T1000 (cell line): ENCODE results near the gene ATP6V1F.

Experiments used
- DNase-seq: peaks from one replicate; lab custom pipeline; 2025; ENCODE audit warnings: mixed read lengths; lab: John Stamatoyannopoulos, UW

The ATP6V1F gene, protein sequence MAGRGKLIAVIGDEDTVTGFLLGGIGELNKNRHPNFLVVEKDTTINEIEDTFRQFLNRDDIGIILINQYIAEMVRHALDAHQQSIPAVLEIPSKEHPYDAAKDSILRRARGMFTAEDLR

DNA sequence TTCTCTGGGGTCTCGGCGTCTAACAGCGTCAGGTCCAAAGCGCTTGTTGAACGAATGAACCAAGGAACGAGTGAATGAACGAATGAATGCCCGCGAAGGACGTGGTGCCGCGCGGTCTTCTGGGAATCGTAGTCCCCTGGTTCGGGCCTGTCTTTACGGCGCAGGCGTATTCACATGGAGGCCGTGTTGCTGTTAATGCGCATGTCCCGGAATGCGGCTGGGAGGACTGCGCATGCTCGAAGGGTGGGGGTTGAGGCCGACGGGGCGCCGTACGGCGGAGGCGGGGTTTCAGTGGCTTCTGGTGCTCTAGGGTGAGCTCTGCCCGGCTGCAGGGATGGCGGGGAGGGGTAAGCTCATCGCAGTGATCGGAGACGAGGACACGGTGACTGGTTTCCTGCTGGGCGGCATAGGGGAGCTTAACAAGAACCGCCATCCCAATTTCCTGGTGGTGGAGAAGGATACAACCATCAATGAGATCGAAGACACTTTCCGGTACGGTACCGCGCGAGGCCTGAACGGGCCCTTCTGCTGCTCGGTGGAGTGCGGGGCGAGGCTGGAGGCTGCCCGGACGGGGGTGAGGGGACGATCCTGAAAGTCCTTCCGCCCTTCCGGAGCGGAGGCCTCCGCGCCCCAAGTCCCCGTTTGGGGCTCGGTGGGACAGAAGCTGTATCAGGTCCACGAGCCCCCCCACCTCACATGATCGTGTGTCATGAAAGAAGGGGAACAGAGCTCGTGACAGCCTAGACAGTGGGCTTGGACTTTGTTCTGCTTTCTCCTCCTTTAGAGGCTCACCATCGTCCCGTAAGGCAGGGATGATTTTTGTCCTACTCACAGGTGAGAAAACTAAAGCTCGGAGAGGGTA, at the start of gene ATP6V1F:
Gene ATP6V1F, plus strand, starts transcription at position 286 of the 862 bp plus-strand sequence. Its CDS starts 49 bp downstream, at position 335.
- DNase-seq, result peak; percentile 91

DNA sequence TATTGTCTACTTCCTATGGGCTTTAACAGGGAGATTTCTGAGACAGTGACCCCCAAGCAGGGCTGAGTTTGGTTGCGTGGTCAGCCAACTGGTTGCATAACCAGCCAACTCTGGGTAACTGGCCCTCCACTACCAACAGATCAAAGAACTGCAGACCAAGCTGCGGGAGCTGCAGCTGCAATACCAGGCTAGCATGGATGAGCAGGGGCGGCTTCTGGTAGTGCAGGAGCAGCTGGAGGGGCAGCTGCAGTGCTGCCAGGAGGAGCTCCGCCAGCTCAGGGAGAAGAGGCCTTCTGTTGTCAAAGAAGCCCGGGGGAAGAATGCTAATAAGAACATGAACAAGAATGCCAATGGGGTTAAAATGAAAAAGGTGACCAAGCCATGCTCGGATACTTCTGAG, 48.2 kb upstream of the ATP6V1F start:
- no peak for DNase-seq

DNA sequence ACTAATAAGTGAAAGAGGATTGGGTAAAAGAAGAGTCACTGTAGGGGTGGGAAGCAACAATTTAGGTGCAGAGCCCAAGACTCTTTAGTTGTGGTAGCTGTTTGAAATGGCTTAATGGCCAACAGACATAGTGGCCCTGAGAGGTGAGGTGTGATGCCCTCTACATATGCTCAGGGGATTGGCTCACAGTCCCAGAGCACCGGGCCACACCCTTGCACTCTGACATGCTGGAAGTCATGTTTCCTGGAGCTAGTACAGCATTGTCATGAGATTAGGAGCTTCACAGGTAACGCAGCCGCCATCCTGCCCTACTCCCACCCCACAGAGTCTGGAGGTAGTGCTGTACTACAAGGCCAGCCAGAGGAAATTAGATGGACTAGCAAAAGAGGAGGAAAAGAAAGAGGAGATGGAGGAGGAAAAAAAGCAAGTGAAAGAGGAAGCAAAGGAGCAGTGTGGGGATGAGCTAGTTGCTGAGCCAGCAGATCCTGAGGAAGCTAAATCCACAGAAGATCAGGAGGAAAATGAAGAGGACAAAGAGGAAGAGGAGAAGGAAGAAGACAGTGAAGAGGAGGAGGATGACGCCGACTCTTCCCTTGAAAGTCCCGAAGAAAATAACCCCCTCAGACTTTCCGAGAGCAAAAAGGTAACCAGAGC, 47.2 kb upstream of the ATP6V1F start:
- DNase-seq, result no peak

DNA sequence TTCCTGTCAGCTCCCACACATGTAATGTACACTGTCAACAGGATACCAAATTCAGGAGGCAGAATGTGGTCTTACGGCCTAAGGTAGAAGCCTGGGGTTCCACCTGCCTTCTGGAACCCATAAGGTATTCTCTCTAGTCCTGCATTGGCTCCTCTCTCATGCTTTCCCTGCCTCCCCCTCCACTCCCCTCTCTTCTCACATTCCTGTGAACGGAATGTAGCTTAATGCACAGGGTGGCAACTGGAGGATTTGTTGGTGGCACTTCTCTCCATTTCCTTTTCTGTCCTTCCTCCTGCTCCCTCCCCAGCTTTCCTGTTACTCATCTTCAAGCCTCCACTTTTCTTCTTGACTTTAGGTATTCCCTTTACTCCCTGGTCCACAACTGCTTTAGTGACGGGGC, 44.0 kb upstream of the ATP6V1F start:
- no peak for DNase-seq

- DNase-seq, result no peak
Measured at GRCh38 chr7:128821724-128822123, 40.9 kb upstream of the ATP6V1F start.

DNA sequence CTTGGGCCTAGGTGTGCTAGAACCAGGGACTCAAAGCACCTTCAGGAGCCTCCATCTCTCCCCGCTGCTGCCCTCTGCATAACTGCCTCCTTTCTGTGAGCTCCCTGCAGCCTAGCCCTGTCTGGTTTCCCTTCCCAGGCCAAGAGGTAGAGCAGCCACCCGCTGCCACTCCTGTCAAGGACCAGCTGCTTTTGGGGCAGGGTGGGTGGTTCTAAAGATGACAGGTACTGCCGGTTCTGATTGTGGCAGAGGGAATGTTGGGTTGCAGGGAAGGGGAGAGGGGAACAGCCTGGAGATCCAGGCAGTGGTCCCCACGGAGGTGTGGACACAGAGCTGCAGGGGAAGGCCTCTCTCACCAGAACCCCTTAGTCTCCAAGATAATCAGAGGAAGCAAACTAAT, 36.1 kb upstream of the ATP6V1F start:
- no peak for DNase-seq

- no peak for DNase-seq
Measured at GRCh38 chr7:128826916-128827247, 35.8 kb upstream of the ATP6V1F start.

DNA sequence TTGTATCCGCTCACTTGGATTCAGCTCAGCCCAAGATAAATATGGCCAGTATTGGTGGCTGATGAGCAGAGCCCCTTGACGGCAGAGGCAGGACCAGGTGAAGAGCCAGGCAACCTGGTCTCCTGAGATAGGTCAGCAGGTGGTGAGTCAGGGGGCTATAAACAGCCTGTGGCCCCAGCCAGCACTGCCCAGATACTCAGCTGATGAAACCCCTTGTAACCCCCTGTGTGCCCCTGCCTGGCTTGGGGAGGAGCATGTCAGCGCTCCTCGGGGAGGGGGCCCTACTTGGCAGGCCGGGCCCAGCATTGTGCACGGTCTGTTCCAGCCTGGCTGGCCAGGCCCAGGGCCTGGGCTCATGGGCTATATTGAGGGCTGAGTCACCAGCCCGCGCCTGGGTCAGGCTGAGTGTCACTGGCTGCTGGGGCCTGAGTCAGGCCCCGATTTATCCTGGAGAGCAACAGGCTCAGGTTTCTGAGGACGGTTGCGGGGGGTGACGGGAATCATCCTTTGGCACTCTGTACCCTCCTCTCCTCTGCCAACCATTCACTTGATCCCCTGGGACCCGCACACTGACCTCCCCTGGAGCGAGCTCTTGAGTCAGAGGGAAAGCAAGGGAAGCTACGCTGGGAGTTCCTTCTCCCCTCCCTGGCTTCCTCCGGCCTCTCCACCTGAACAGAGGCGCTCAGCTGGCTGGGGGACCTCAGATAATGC, 35.3 kb upstream of the ATP6V1F start:
- DNase-seq, result peak; percentile 74

DNA sequence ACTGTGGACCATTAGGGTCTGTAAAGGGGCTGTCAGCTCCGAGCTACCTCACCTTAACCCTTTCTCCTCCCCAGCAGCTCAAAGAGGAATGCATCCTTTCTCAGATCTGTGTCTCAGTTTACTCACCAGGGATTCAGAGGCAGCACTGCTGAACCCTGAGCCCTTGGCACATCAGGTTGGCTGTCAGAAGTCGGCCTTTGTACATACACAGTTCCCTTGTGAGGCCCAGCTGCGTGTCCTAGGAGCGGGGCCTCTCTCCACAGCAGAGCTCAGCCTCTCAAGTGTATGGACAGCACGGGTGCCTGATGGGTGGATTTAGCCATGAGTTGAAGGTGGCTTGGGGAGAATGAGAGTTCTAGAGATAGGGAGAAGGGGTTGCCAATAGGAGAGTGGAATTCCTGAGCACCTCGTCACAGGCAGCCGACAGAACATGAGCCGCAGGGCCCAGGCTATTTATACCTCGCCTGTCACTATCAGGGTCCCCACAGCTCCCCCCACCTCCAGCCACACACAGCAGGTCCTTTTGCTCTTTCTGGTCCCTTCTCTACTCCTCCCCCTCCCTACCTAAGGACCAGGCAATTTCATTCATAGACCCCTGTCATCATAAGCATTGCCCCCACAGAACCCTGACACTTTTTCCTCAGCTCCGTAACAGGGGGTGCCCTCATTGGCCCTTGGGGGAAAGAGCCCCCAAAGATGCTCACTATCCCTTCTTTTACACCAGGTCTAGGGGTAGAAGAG, 34.5 kb upstream of the ATP6V1F start:
- DNase-seq, result no peak

- peak; percentile 42 for DNase-seq
Measured at GRCh38 chr7:128829391-128830166, 33.1 kb upstream of the ATP6V1F start.

- DNase-seq, result peak; percentile 24
Measured at GRCh38 chr7:128830231-128831177, 32.2 kb upstream of the ATP6V1F start, which contains the start of gene FLNC. TSS of gene FLNC (plus strand) at chr7:128830406. CDS start at chr7:128830638, 232 bp downstream.

- DNase-seq, result no peak
Measured at GRCh38 chr7:128831178-128831993, 31.3 kb upstream of the ATP6V1F start.

DNA sequence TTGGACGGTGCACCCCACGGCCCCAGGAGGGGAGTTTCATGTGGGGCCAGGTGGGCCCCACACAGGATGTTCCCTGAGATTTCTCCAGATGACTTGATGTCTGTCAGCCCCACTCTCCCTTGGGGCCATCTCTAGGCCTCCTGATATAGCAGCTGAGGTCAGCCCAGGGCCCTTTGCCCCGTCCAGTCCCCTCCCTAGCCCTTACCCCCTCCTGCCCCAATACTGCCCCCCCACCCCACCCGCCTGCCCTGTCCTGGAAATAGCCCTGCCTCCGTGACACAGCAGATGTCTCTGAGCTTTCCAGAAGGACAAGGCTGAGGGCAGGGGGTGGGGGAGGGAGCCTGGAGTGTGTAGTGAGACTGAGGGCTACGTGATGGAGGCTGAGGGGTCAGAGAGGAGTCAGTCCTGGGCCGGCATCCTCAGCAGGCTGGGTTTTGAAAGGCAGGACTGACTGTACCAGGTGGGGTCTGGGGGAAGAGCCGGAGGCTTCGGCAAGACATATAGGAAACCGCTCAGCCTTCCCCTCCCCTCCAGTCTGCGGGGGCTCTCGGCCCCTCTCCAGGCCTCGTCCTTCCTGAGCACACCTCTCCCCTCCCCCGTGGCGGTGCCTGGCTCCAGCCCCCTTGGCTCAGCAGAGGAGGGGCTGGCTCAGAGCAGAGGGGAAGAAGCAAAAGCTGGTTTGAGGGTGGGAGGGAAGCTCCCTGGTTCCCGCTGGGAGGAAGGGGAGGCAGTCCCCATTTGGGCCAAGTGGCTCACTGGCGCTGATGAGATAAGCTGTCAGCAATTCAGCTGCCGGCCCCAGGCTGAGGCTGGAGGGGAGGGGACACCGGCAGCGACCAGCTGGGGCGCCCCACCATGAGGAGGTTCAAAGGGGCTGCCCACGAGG, 30.4 kb upstream of the ATP6V1F start:
- DNase-seq, result no peak

DNA sequence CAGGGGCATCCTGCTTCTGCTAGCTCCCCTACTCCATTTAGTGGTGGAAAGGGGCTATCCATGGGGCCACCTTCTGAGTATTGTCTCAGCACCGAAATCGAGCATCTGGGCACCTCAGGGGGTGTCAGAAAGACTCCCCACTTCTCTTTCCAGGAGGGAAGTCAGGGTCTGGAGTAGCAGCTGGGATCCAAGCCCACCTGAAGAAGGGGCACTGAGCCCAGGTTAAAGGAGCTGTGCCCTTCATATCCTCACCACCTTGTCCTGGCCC, 29.8 kb upstream of the ATP6V1F start:
- DNase-seq, result no peak

GRCh38 chr7:128833148-128833945, 29.3 kb upstream of the ATP6V1F start:
- no peak for DNase-seq

DNA sequence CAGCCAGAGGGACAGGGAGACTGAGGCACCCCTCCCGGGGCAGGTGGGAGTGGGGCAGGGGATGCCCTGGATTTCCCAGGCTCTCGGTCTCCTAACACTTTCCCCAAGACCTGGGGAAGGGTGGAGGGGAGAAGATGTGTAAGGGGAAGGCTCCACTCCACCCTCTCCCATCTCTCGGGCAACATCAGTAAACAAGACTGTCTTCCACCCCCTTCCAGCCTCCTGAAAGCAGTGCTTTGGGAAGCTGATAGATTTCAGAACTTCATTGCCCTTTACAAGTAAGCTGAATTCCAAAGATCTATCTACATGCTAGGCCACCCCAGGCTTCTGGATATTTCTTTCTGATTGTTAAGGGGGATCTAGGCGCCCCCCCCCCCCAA, 28.7 kb upstream of the ATP6V1F start:
- DNase-seq, result no peak

DNA sequence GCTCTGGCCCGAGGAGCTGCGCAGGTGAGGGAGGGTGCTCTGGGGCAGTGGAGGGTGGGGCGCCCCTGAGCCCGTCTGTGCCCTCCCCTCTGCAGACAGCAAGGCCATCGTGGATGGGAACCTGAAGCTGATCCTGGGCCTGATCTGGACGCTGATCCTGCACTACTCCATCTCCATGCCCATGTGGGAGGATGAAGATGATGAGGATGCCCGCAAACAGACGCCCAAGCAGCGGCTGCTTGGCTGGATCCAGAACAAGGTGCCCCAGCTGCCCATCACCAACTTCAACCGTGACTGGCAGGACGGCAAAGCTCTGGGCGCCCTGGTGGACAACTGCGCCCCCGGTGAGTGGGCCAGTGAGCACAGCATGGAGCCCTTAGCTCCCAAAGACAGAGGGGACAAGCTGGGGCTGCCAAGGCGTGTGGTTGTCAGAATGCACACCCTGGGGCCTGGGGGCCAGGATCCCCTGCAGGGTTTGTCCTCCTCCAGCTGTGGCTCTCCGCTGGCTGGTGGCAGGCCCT, 27.4 kb upstream of the ATP6V1F start:
- no peak for DNase-seq
